HCT116 (cell line): ENCODE data around the gene SRL.

Experiments used
- CEBPB ChIP-seq: IDR thresholded peaks from 2 replicates; pipeline ENCODE4 v1.6.1; 2012; ENCODE audit warnings: low read depth
- EGR1 ChIP-seq: IDR thresholded peaks from 2 replicates; pipeline ENCODE4 v1.6.1; 2012; ENCODE audit warnings: low read depth
- EZH2 ChIP-seq: fragments of 200-600 bp; sonication (generic); IDR thresholded peaks from 2 replicates; pipeline ENCODE4 v1.6.1; 2017; ENCODE audit warnings: antibody characterized with exemption, mixed run types
- EZH2phosphoT487 ChIP-seq: fragments of 200-600 bp; IDR thresholded peaks from 2 replicates; pipeline ENCODE4 v1.6.1; 2018; ENCODE audit warnings: antibody characterized with exemption, borderline replicate concordance
- POLR2A ChIP-seq: IDR thresholded peaks from 2 replicates; pipeline ENCODE4 v1.7.0; 2011; ENCODE audit warnings: borderline replicate concordance; ENCODE audit not compliant: insufficient read depth, insufficient read length; ENCODE audit errors: extremely low read depth
- POLR2AphosphoS5 ChIP-seq: IDR thresholded peaks from 2 replicates; pipeline ENCODE4 v1.6.1; 2011; ENCODE audit warnings: mild to moderate bottlenecking, low read depth, low read length, moderate library complexity
- SP1 ChIP-seq: IDR thresholded peaks from 2 replicates; pipeline ENCODE4 v1.6.1; 2012; ENCODE audit warnings: low read depth
- SRF ChIP-seq: IDR thresholded peaks from 2 replicates; pipeline ENCODE4 v1.6.1; 2012; ENCODE audit warnings: low read depth
- YY1 ChIP-seq: IDR thresholded peaks from 2 replicates; pipeline ENCODE4 v1.6.1; 2011; ENCODE audit warnings: low read length, low read depth, moderate library complexity, mild to moderate bottlenecking; ENCODE audit not compliant: insufficient replicate concordance; ENCODE audit errors: extremely low read depth
- TF ChIP-seq, protein P1 (sequence below), 3 experiments: fragments of 200-600 bp in 1 of 3; sonication (generic) in 1 of 3; IDR thresholded peaks in 2 of 3; conservative IDR thresholded peaks in 1 of 3; 2 replicates each; pipeline ENCODE4 v1.5.1; 2012 to 2017; ENCODE audit warnings: low read depth in 2 of 3, low read length in 2 of 3, antibody characterized with exemption in 1 of 3, borderline replicate concordance in 1 of 3, control low read depth in 1 of 3, mild to moderate bottlenecking in 1 of 3, mixed read lengths in 1 of 3, mixed run types in 1 of 3, moderate library complexity in 1 of 3; ENCODE audit not compliant: insufficient read depth in 1 of 3
- TF ChIP-seq, protein P2 (sequence below): IDR thresholded peaks from 2 replicates; pipeline ENCODE4 v1.6.1; 2012; ENCODE audit warnings: low read depth
- TF ChIP-seq, protein P3 (sequence below): IDR thresholded peaks from 2 replicates; pipeline ENCODE4 v1.6.1; 2011; ENCODE audit warnings: mild to moderate bottlenecking, low read length, moderate library complexity; ENCODE audit not compliant: insufficient replicate concordance; ENCODE audit errors: extremely low read depth
- TF ChIP-seq, protein P4 (sequence below): IDR thresholded peaks from 2 replicates; pipeline ENCODE4 v1.6.1; 2012

DNA sequence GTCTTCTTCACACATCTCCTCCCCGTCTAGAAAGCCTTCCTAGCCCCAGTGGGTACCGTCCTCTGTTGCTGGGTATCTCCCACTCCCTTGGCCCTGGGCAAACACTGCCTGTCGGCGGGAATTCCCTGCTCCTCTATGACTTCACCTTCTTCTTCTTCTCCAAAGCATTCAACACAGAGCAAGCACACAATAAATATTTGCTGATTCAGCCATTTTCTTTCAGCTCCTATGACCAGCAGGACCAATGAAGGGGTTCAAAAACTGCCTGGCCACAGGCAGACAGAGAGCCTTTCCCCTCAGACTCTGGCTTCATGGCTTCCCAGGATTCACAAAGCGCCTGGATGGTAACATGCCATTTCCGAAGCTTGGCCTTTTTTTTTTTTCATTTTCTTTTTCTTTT is 72.5 kb downstream of the SRL start:
- TF ChIP-seq, protein P1, sequence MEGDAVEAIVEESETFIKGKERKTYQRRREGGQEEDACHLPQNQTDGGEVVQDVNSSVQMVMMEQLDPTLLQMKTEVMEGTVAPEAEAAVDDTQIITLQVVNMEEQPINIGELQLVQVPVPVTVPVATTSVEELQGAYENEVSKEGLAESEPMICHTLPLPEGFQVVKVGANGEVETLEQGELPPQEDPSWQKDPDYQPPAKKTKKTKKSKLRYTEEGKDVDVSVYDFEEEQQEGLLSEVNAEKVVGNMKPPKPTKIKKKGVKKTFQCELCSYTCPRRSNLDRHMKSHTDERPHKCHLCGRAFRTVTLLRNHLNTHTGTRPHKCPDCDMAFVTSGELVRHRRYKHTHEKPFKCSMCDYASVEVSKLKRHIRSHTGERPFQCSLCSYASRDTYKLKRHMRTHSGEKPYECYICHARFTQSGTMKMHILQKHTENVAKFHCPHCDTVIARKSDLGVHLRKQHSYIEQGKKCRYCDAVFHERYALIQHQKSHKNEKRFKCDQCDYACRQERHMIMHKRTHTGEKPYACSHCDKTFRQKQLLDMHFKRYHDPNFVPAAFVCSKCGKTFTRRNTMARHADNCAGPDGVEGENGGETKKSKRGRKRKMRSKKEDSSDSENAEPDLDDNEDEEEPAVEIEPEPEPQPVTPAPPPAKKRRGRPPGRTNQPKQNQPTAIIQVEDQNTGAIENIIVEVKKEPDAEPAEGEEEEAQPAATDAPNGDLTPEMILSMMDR (IDR thresholded peaks at IDR 0.05 in 2 of 3, conservative IDR thresholded peaks at IDR 0.05 in 1 of 3; ENCODE audit: borderline replicate concordance in 1 of 3, insufficient read depth in 1 of 3, low read depth in 2 of 3, low read length in 2 of 3): no peak
- no peak for TF ChIP-seq EZH2phosphoT487
- no peak for TF ChIP-seq EZH2
- no peak for TF ChIP-seq POLR2AphosphoS5
- no peak for TF ChIP-seq SRF
- TF ChIP-seq, protein P2, sequence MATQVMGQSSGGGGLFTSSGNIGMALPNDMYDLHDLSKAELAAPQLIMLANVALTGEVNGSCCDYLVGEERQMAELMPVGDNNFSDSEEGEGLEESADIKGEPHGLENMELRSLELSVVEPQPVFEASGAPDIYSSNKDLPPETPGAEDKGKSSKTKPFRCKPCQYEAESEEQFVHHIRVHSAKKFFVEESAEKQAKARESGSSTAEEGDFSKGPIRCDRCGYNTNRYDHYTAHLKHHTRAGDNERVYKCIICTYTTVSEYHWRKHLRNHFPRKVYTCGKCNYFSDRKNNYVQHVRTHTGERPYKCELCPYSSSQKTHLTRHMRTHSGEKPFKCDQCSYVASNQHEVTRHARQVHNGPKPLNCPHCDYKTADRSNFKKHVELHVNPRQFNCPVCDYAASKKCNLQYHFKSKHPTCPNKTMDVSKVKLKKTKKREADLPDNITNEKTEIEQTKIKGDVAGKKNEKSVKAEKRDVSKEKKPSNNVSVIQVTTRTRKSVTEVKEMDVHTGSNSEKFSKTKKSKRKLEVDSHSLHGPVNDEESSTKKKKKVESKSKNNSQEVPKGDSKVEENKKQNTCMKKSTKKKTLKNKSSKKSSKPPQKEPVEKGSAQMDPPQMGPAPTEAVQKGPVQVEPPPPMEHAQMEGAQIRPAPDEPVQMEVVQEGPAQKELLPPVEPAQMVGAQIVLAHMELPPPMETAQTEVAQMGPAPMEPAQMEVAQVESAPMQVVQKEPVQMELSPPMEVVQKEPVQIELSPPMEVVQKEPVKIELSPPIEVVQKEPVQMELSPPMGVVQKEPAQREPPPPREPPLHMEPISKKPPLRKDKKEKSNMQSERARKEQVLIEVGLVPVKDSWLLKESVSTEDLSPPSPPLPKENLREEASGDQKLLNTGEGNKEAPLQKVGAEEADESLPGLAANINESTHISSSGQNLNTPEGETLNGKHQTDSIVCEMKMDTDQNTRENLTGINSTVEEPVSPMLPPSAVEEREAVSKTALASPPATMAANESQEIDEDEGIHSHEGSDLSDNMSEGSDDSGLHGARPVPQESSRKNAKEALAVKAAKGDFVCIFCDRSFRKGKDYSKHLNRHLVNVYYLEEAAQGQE: no peak
- TF ChIP-seq POLR2A: no peak
- TF ChIP-seq, protein P3, sequence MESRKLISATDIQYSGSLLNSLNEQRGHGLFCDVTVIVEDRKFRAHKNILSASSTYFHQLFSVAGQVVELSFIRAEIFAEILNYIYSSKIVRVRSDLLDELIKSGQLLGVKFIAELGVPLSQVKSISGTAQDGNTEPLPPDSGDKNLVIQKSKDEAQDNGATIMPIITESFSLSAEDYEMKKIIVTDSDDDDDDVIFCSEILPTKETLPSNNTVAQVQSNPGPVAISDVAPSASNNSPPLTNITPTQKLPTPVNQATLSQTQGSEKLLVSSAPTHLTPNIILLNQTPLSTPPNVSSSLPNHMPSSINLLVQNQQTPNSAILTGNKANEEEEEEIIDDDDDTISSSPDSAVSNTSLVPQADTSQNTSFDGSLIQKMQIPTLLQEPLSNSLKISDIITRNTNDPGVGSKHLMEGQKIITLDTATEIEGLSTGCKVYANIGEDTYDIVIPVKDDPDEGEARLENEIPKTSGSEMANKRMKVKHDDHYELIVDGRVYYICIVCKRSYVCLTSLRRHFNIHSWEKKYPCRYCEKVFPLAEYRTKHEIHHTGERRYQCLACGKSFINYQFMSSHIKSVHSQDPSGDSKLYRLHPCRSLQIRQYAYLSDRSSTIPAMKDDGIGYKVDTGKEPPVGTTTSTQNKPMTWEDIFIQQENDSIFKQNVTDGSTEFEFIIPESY: no peak
- no peak for TF ChIP-seq CEBPB
- TF ChIP-seq YY1: no peak
- TF ChIP-seq, protein P4, sequence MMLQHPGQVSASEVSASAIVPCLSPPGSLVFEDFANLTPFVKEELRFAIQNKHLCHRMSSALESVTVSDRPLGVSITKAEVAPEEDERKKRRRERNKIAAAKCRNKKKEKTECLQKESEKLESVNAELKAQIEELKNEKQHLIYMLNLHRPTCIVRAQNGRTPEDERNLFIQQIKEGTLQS: no peak
- TF ChIP-seq EGR1: no peak
- TF ChIP-seq SP1: no peak
